Measurements from ENCODE around the gene LAPTM5.

DNA sequence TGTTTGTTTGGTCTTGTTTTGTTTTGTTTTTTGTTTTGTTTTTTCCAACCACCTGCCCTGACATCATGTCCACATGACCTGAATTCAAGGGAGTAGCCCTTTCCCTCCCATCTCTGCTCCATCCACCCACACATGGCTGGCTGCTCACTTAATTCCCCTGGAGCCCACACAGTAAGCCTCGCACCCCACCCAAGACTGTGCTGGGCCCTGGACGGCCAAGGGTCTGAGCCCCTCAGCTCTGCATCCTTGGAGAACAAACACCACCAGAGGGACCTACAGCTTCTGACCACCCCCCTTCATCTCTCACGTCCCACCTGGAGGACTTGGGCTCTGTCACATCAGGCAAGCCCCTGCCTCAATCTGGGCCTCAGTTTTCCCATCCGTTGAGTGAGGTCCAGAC is 73.3 kb downstream of the LAPTM5 start:
- no peak for TF ChIP-seq CTCF (IDR thresholded peaks at IDR 0.05)
- TF ChIP-seq POLR2AphosphoS5 (IDR thresholded peaks at IDR 0.05) = no peak
- no peak for TF ChIP-seq POLR2A (IDR thresholded peaks at IDR 0.05)
